ENCODE measurements around the gene FAM117A.

The FAM117A gene

GRCh38 chr17:49752508-49752907, 11.4 kb downstream of the FAM117A start:
- H3K4me3 Mint-ChIP-seq, result no peak overlapping the region
- peak overlapping the region; percentile 78 for H3K27ac Mint-ChIP-seq
- no peaks in the 10 kb centered on the region for H3K9me3 Mint-ChIP-seq
- H3K4me1 Mint-ChIP-seq, result peaks cover 84% of the 10 kb centered on the region
- peaks cover 8% of the 10 kb centered on the region for H3K36me3 Mint-ChIP-seq
- H3K27me3 Mint-ChIP-seq, result no peaks in the 10 kb centered on the region

DNA sequence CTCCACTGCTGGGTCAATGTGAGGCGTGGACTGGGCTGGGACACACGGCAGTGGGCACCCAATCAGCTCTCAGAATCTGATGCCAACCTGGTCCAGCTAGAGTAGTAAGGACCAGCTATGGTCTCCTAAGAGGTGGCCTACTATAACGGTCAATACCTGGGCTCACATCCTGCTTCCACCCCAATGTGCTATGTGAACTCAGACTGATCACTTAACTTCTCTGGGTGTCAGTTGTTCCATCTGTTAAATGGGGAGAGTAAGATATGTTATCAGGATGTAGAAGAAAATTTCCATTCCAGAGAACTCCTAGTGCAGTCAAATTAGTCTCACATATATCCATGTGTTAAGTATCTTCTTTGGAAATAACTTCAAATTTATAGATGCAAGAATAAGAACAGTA, 14.2 kb downstream of the FAM117A start:
- Mint-ChIP-seq H3K36me3 (peaks cover 10% of the 10 kb centered on the region), H3K4me1 (peaks cover 86% of the 10 kb centered on the region), H3K9me3 (peaks cover 8% of the 10 kb centered on the region), H3K4me3 (peak overlapping the region; percentile 28), H3K27ac (peak overlapping the region; percentile 90), H3K27me3 (no peaks in the 10 kb centered on the region)

- Mint-ChIP-seq H3K9me3 (peaks cover 8% of the 10 kb centered on the region), H3K27me3 (no peaks in the 10 kb centered on the region), H3K4me3 (peak overlapping the region; percentile 80), H3K36me3 (peaks cover 10% of the 10 kb centered on the region), H3K4me1 (peaks cover 85% of the 10 kb centered on the region), H3K27ac (peak overlapping the region; percentile 98)
Measured at GRCh38 chr17:49748791-49749190, 15.1 kb downstream of the FAM117A start.

- peaks cover 81% of the 10 kb centered on the region for H3K4me1 Mint-ChIP-seq
- H3K27me3 Mint-ChIP-seq, result no peaks in the 10 kb centered on the region
- H3K27ac Mint-ChIP-seq, result peak overlapping the region; percentile 98
- H3K36me3 Mint-ChIP-seq, result peaks cover 10% of the 10 kb centered on the region
- peak overlapping the region; percentile 80 for H3K4me3 Mint-ChIP-seq
- peaks cover 8% of the 10 kb centered on the region for H3K9me3 Mint-ChIP-seq
Measured at GRCh38 chr17:49748223-49748622, 15.7 kb downstream of the FAM117A start.

DNA sequence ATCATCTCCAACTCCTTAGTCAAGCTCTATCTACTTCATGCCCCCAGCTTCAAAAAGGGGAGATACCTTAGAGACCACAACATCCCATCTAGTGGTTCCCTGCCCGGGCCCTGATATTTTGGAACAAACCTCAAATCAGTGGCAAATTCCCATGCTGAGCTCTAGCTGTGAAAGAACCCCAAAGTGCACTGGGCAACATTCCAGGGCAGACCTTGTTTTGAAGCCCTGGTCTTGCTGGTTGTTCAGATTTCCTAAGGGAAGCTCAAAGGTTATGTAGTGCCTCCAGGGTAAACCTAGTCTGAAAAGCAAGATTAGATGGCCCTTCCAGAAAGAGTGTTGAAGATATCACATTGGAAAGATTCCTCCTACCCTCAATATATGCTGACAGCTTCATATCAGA, 16.3 kb downstream of the FAM117A start:
- Mint-ChIP-seq H3K27me3 (no peaks in the 10 kb centered on the region), H3K4me3 (peak overlapping the region; percentile 80), H3K36me3 (peaks cover 10% of the 10 kb centered on the region), H3K9me3 (peaks cover 8% of the 10 kb centered on the region), H3K4me1 (peaks cover 81% of the 10 kb centered on the region), H3K27ac (peak overlapping the region; percentile 98)

- Mint-ChIP-seq H3K36me3 (peaks cover 10% of the 10 kb centered on the region), H3K4me3 (peak overlapping the region; percentile 77), H3K27me3 (no peaks in the 10 kb centered on the region), H3K27ac (peak overlapping the region; percentile 98), H3K9me3 (peaks cover 8% of the 10 kb centered on the region), H3K4me1 (peaks cover 81% of the 10 kb centered on the region)
Measured at GRCh38 chr17:49746791-49747490, 17.0 kb downstream of the FAM117A start.

DNA sequence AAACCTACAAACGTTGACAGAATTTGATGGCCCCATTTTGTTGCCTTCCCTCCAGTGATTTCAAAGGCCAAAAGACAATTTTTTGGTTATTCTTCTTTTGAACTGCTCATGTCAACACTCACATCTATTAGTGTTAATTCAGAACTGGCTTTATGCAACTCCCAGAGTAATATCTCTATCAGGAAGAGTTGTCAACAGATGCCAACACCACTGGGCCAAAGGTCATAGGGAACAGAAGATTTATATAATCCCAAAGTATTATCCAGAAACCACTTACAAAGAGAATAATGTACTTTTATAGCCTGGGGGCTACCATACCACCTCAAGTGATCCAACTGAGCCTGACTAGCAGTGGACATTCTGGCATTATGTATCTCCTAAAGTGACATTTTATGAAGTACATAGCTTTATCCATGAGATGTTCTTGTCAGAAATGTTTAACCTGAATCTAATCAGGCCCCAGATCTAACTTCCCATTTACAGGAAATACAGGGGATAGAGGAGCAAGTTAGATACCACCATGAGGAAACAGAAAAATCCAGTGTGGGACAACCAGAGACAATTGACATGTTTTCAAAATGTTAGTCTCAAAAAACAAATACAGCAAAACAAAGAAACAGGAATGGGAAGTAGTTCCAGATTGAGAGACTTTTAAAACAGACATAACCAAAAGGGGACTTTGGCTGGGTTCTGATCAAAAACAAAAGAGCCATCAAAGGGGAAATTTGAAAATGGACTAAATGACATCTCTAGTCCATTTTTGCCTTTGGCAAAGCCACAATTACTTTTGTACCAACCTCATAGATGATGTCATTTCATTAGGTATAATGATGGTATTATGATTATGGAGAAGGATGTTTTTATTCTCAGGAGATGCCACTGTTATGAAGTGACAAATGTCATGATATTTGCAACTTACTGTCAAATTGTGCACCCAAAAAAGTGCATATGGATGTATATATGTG, 18.5 kb downstream of the FAM117A start:
- H3K27ac Mint-ChIP-seq, result peak overlapping the region; percentile 98
- peaks cover 8% of the 10 kb centered on the region for H3K9me3 Mint-ChIP-seq
- H3K4me3 Mint-ChIP-seq, result peak overlapping the region; percentile 77
- H3K4me1 Mint-ChIP-seq, result peaks cover 91% of the 10 kb centered on the region
- peaks cover 10% of the 10 kb centered on the region for H3K36me3 Mint-ChIP-seq
- no peaks in the 10 kb centered on the region for H3K27me3 Mint-ChIP-seq

GRCh38 chr17:49742166-49742638, 21.7 kb downstream of the FAM117A start:
- Mint-ChIP-seq H3K27ac (peak overlapping the region; percentile 93), H3K36me3 (peaks cover 5% of the 10 kb centered on the region), H3K9me3 (peaks cover 8% of the 10 kb centered on the region), H3K4me1 (peaks cover 93% of the 10 kb centered on the region), H3K27me3 (no peaks in the 10 kb centered on the region), H3K4me3 (peak overlapping the region; percentile 86)

GRCh38 chr17:49741692-49742076, 22.2 kb downstream of the FAM117A start:
- H3K27ac Mint-ChIP-seq, result peak overlapping the region; percentile 93
- no peaks in the 10 kb centered on the region for H3K27me3 Mint-ChIP-seq
- peaks cover 93% of the 10 kb centered on the region for H3K4me1 Mint-ChIP-seq
- H3K36me3 Mint-ChIP-seq, result peaks cover 5% of the 10 kb centered on the region
- H3K9me3 Mint-ChIP-seq, result peaks cover 8% of the 10 kb centered on the region
- H3K4me3 Mint-ChIP-seq, result peak overlapping the region; percentile 86

- peak overlapping the region; percentile 86 for H3K4me3 Mint-ChIP-seq
- H3K36me3 Mint-ChIP-seq, result peaks cover 5% of the 10 kb centered on the region
- H3K4me1 Mint-ChIP-seq, result peaks cover 93% of the 10 kb centered on the region
- H3K27ac Mint-ChIP-seq, result peak overlapping the region; percentile 93
- no peaks in the 10 kb centered on the region for H3K27me3 Mint-ChIP-seq
- peaks cover 8% of the 10 kb centered on the region for H3K9me3 Mint-ChIP-seq
Measured at GRCh38 chr17:49741009-49741691, 22.8 kb downstream of the FAM117A start.

DNA sequence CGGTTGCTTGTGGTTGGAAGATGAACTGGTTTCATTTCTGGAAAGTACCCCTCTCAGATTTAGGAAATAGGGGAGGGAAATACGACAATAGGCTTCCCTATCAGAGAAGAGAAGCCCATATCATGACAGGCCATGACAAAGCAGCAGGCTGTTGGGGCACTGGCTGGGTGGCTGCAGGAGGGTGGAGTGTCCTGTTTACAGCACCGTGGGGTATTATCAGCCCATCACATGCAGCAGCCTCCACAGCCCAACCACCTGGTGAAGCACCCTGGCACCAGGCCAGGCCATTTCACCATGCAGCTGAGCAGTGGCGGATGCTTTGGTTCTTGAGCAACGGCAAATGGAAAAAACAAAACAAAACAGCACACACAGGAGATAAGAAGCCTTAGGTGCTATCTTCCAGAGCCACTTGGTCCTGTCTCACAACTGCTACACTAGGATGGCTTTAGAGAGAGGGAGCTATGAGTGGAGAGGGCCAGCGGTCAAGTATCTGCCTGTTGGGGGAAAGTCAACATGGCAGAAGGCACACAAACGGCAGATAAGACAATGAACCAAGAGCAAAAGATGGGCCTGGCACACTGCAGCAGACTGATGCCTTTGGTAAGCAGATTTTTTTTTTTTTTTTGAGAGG, 24.2 kb downstream of the FAM117A start:
- Mint-ChIP-seq H3K9me3 (no peaks in the 10 kb centered on the region), H3K27me3 (no peaks in the 10 kb centered on the region), H3K4me1 (peaks cover 91% of the 10 kb centered on the region), H3K36me3 (peaks cover under 1% of the 10 kb centered on the region), H3K27ac (peak overlapping the region; percentile 98), H3K4me3 (peak overlapping the region; percentile 86)

- Mint-ChIP-seq H3K4me1 (peaks cover 91% of the 10 kb centered on the region), H3K36me3 (peaks cover 3% of the 10 kb centered on the region), H3K4me3 (peak overlapping the region; percentile 86), H3K27ac (peak overlapping the region; percentile 98), H3K9me3 (no peaks in the 10 kb centered on the region), H3K27me3 (no peaks in the 10 kb centered on the region)
Measured at GRCh38 chr17:49738456-49739163, 25.3 kb downstream of the FAM117A start.

DNA sequence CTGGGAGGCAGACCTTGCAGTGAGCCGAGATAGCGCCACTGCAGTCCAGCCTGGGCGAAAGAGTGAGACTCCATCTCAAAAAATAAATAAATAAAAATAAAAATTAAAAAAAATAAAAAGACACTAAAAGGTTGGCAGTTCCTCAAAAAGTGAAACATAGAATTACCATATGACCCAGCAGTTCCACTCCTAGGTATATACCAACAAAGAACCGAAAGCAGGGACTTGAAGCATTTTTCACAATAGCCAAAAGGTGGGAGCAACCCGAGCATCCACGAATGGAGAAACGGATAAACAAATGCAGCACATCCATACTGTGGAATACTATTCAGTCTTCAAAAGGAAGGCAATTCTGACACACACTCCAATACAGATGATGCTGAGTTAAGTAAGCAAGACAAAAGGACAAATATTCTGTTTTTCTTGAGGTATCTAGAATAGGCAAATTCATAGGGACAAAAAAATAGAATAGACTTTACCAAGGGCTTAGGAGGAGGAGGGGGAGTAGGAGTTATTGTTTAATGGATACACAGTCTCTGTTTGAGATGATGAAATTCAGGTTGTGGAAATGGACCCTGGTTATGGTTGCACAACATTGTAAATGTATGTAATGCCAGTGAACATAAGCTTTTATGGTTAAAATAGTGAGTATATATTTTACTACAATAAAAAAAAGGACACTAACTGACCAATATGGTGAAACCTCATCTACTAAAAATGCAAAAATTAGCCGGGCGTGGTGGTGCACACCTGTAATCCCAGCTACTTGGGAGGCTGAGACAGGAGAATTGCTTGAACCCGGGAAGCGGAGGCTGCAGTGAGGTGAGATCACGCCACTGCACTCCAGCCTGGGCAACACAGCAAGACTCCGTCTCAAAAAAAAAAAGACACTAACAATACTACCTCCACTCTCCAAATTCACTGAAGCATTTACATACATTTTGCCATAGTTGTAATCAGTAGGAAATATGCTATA, 29.1 kb downstream of the FAM117A start:
- Mint-ChIP-seq H3K36me3 (peaks cover 14% of the 10 kb centered on the region), H3K9me3 (no peaks in the 10 kb centered on the region), H3K4me1 (peaks cover 84% of the 10 kb centered on the region), H3K27ac (peak overlapping the region; percentile 87), H3K4me3 (no peak overlapping the region), H3K27me3 (no peaks in the 10 kb centered on the region)

Data from activated naive CD4-positive, alpha-beta T cell treated with anti-CD3 and anti-CD28 coated beads, Interleukin-2, amount 50 U/mL, for 24 hours (primary cell).